Measurements from ENCODE around the gene PLEKHH2.
A peak's percentile ranks its signal among the peaks of the same experiment; 100 is the strongest.

PLEKHH2 gene

DNA sequence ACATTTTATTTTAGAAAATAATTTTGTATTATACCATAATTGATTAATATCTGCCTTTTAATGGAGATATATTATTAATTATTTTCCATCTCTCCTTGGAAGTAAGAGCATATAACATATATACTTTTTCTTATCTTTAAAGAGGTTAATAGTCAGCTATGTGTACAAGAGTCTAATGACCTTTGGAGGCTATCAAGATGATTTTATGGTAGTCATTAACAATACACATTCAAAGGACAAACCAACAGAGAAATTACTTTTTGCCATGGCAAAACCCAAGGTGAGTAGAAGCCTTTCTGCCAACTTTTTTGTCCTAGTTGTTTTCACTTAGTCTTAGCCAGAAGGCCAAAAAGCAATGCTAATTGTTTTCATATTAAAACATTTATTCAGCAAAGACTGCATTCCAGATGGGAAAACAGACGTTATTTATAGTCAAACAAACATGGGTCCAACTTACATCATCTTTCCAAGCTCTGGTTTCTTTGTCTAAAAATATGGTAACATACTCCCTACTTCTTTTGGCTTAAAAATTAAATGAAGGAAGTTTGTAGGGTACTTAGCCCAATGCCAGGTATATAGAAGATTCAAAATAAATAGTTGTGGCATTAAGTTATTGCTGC is 127.1 kb downstream of the PLEKHH2 start:
- no peak for DNase-seq

DNA sequence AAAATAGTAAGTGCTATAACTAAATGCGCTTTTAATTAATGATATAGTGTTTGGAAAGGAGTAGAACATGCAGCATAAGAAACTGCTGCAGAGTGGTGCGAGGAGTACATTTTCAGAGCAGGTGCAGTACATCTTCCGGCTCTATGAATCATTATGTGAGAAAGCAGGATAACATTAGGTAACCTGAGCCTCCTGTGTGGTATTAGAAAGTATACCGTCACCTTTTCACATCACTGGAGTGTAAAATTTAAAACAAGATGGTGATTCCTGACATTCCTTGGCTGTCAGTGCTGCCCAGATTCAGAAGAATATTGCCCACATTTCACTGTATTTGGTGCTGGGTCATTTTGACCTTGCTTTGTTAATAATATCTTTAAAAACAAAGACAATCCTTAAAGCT is 128.9 kb downstream of the PLEKHH2 start:
- no peak for DNase-seq

DNA sequence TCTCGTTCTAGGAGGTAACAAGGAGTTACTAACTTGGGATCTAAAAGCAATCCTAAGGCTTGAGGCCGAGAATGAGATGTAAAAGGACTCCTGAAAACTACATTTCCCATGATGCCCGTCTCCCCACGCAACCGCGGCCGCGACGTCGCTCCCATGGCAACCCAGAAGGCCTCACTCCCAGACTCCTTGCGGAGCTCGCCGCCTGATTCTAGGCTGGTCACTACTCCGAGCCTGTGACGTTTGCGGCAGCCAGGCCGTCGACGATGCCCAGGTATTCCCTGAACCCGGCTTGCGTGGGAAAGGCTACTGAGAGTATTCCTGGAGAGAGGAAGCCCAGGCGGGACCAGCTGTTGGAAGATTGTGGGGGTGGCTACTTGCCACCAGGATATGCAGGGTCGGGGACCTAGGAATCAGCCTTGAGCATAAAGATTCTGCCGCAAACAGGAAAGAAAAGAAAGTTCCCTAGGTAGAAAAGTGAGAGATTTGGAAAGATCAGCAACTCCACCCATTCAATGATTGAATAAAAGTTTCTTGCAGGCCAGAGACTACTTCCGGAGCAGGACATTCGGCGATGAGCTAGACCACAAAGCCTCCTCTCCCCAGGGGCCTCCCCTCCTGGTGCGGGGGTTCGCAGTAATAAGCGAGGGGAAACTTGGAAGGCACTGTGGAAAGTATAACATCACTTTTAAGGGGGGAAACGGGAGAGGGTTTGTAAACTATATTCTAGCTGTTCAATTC is 137.0 kb downstream of the PLEKHH2 start, which contains the start of gene DYNC2LI1:
DYNC2LI1 (plus strand) TSS at position 164 of the 738 bp plus-strand sequence; CDS start at position 264, 100 bp downstream.
- peak; percentile 87 for DNase-seq

DNA sequence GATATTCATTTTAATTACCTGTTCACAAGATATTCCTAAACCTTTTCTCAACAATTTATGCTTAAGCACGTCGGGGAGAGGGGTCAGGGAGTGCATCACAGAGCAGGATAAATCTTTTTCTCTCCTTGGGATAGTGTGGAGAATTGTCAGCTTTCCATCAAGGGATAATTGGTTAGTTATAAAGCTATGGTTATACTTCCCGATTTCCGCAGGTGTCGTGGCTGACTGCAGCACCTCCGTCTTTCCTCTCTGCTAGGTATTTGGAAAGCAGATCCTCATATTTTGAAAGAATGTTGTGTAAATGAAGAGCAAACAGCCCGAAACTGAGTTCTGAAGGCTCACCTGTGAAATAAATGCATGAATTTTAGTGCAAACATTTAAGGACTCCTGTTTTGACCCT is 137.6 kb downstream of the PLEKHH2 start:
- DNase-seq = no peak

DNA sequence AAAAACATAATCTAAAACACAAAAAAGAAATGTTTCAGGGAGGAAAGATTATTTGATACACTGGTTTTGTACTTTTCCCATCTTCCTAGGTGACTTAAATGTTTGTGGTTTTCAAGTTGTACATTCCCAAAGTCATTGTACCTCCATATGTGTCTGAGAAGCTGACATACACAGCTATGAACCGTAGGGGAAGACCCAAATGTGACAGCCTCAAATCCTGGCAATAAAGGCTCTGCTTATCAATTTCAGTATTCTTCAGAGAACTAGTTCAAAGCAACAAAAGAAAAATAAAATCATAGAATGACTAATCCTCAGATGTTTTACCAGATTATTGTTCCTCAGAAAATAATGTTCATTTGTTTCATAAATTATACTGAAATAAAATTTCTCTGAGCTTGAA is 139.3 kb downstream of the PLEKHH2 start:
- no peak for DNase-seq

DNA sequence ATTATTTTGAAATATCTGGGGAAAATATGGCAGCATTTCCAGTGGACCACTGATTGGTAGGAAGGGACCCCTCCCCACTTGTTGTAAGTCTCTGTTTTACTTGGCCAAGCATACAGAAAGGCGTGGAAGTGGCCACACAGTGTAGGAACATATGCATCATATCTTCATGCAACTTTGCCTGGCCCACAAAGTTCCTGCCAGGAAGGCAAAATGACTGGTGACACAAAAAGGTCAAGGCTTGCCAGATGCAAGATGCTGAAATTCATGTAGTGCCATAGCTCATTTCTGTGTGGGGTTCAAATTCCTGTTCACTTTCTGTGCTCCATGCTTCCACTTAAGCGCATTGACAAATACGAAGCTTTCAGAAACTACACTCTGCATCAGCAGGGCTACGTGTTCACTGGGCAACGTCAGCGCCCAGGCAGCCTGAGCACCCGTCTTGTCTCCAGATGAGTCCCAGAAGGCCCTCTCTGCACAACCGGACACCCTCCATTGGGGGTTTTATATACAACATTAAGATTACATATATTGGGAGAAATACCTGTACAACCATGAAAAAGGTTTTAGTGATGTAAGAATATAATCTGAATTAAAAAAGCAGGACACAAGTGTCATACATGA is 140.4 kb downstream of the PLEKHH2 start:
- DNase-seq = no peak

DNA sequence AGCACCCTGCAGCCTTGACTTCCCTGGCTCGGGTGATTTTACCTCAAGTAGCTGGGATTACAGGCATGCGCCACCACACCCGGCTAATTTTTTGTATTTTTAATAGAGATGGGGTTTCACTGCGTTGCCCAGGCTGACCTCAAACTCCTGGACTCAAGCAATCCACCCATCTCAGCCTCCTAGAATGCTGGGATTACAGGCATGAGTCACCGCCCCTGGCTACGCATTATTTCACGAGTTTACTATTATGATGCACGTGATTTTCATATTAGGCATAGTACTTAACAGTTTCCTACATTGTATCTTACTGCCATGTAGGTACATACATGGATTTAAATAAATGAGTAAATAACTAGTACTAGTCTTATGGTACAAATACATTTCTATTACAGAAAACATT is 141.2 kb downstream of the PLEKHH2 start:
- no peak for DNase-seq

DNA sequence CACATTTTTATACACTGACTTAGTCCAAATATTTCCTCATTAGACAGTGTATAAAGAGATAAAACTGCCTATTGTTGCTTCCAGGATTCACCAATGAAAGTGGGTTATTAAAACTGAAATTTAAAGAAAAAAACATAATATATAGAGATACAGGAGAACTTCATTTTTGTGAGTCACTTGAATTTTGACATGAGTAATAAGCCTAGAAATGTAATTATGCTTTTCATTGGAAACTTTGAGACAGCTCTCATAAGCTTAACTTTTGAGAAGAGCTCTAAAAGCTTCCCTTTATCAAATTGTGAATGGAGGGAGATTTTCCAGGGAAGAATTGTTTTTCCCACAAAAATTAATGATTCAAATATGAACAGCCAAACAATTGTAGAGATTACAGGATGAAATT is 150.8 kb downstream of the PLEKHH2 start:
- no peak for DNase-seq

DNA sequence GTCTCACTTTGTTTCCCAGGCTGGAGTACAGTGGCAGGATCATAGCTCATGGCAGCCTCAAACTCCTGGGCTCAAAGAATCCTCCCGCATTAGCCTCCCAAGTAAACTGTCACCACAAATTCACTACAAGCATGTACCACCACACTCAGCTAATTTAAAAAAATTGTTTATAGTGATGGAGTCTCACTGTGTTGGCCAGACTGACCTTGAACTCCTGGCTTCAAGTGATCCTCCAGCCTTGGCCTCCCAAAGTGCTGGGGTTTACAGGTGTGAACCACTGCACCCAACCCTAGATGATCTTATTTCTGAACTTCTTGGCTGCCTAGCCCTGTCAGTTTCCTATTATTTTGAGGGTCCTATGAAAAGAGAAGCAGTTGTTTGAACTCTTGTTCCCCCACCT is 151.6 kb downstream of the PLEKHH2 start:
- DNase-seq = no peak

DNA sequence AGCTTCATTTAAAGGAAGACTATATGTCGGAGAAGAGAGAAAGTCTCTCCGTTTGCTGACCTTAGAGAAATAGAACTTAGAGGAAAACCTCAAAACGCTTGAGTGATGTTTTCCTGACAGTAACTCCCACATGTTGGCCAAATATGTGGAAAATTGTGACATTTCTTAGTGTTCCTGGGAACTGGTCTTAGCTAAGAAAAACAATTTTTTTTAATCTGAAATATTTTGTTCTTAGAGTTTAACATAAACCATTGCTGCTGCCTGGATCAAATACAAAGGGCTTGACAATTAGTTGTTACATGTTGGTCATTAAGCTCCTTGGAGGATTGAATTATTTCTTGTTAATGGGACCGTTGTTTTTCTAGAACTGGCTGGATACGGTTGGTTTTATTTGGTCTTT is 153.1 kb downstream of the PLEKHH2 start:
- no peak for DNase-seq

DNA sequence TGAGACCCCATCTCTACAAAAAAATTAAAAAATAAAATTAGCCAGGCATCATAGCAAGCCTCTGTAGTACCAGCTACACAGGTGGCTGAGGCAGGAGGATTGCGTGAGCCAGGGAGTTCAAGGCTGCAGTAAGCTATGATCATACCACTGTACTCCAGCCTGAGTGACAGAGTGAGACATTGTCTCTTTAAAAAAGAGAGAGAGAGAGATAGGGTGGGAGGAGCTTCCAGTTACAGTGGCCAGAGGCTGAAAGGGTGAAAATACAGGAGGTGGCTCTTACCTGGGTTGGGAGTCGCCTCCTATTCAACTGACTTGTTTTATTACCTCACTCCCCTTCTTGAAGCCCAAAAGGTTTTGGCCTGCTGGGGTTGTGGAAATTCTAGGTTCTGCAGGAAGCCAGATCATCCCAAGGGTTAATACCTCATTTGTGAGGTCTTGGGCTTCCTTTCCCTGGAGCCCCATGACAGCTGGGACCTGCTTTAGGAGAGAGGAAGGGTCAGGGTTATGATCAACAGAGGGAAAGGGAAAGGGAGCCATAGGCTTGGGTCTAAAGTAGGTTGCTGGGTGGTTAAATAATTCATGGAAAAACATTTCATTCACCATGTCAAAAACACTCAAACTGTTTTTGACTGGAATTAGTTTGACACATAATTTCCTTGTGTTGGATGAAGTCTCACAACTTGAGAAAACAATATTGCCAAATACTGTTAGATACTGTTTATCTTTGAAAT is 154.1 kb downstream of the PLEKHH2 start:
- no peak for DNase-seq

DNA sequence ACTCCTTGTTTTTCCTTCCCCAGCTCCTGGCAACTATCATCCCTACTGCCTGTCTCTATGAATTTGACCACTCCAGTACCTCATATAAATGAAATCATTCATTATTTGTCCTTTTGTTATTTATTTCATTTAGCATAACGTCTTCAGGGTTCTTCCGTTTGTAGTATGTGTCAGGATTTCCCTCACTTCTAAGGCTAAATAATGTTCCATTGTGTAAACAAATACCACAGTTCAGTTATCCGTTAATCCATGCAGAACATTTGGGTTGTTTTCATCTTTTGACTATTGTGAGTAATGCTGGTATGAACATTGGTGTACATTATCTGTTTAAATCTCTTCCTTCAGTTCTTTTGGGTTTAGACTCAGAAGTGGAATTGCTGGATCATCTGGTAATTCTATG is 155.6 kb downstream of the PLEKHH2 start:
- no peak for DNase-seq

DNA sequence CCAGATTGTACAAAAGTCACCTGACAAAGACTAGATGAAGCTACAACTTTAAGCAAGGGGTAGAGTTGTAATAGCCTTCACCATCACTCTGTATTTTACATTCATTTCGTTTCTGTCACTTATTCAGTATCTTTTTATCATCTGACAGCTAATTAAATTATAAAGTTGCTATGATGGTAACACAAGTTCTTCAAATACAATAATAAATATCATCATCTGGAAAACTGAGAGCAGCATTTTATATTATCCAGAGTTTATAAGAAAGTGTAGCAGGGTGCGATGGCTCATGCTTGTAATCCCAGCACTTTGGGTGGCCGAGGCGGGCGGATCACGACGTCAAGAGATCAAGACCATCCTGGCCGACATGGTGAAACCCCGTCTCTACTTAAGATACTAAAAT is 157.9 kb downstream of the PLEKHH2 start:
- DNase-seq = no peak

DNA sequence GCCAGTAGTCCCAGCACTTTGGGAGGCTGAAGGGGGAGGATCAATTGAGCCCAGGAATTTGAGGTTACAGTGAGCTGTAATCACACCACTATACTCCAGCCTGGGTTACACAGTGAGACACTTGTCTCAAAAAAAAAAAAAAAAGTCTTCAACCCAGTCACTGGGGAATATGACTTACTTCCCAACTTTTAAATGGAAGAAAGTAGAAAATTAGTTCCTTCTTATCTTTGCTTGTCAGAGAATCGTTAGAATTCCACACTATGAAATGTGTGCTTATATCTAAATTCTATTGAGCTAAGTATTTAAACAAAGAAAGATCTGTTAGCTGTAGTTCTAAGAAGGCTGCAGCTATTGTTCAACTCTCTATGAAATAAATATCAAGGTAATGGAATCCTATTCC is 159.1 kb downstream of the PLEKHH2 start:
- DNase-seq = no peak

DNA sequence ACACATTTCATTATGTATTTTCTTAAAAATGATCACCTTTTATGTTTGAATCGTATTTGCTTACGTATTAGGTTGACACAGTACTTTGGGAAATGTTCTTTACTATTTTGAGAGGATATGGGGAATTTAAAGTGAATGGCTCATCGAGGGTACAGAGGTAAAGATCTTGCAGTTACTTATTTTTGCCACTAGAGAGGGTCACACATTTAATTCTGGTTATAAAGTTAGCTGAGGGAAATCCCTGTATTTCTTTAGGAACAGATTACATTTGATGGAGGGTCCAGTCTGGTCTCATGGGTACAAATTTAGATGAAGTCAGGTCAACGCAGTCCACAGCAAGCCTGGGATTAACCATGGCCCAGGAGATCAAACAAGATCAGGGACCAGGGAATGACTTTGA is 161.2 kb downstream of the PLEKHH2 start:
- DNase-seq = no peak

DNA sequence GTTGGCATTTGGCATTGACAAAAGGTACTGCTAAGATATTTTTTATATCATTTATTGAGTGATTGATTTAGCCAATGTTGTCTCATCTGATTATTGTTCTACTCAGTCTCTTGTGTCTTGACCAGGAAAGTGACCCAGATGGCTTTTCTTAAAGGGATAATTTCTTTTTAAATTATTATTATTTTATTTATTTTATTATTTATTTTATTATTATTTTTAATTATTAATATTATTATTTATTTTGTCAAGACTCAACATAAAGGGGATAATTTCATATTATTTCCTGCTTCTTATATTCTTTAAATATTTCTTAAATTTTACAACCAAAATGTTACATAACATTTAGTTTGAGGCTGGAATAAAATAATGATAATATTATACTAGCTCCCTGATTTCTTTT is 163.8 kb downstream of the PLEKHH2 start:
- DNase-seq = no peak

DNA sequence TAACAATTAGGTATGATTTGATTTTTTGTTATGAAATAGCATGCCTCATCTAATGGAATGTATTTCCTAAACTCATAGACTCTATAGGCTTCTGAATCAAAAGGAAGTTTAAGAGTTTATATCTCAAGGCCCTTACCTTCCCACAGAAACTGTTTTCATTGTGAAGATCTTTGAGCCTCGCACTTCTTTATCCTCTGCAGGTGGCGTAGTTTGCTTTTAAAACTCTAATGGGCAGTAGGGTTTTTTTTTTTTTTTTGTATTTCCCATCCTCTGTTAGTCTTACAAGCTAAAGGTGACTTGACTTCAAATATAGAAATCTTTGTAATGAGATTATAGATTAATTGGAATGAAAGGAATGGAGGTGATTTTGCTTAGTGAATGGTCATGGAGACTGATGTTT is 165.1 kb downstream of the PLEKHH2 start:
- no peak for DNase-seq

DNA sequence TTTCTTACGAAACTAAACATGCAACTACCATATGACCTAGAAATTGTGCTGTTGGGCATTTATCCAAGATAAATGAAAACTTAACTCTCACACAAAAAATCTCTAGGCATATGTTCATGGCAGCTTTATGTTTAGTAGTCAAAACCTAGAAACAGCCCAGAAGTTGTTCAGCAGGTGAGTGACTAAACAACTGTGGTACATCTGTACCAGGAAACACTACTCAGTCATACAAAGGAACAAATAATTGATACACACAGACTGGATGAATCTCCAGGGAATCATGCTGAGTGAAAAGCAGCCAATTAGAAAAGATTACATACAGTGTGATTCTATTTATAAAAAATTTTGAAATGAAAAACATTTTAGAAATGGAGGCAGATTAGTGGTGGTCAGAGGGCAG is 166.1 kb downstream of the PLEKHH2 start:
- no peak for DNase-seq

DNA sequence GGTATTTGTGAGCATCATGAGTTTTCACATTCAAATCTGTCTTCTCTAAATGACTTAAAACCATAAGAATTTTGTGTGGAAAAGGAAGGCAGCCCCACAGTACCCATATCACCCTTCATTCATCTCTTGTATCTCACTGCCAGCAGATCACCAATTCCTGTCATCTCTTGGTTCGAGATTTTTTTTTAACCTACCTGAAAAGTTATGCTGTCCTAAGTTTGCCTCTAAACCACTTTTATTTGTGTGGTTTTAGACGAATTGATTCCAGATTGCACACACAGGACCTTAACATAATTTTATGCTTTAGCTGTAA is 169.6 kb downstream of the PLEKHH2 start:
- DNase-seq = no peak

DNA sequence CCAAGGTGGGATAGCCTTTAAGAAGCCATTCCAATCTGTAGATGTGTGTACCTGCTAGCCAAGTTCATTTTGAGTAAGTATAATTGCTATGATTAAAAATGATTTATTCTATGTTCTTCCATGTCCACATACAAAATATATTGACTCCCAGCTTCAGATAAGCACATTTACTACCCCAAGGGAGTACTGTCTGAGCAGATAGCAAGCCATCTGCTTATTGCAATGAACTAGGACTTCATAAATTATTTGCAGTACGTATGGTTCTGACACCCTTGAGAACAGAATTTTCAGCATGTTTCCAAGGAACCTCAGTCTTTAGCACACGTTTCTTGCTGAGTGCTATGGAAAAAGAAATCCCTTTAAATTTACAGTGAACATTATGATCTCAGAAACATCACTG is 173.4 kb downstream of the PLEKHH2 start:
- DNase-seq = no peak

DNA sequence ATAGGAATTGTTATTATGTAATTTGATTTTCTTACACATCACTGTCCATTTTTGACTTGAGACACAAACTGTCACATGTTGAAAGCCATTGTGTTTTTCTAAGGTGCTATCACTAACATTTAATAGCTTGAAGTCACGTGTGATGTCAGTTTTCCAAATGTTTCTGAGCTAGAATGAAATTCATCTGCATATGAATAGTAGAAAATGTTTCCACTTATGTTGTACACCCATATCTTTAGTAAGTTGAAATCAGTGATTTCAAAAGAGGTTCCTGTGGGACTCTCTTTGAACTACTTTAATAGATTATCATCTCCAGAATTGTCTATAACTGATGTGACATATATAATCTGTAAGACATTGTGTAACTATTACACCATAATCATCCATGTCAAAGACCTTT is 173.8 kb downstream of the PLEKHH2 start:
- DNase-seq = no peak

DNA sequence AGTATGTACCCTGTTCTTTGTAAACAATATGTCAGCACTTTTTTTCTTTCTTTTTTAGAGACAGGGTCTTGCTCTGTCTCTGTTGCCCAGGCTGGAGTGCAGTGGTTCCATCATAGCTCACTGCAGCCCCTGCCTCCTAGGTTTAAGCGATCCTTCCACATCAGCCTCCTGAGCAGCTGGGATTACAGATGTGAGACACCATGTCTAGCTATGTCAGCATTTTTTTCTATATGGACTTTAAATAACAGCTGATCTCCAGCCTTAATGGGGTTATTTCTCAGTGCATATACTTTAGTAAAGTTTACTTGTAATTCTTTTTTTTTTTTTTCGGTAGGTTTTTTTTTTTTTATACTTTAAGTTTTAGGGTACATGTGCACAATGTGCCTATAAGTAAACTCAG is 174.9 kb downstream of the PLEKHH2 start:
- no peak for DNase-seq

DNA sequence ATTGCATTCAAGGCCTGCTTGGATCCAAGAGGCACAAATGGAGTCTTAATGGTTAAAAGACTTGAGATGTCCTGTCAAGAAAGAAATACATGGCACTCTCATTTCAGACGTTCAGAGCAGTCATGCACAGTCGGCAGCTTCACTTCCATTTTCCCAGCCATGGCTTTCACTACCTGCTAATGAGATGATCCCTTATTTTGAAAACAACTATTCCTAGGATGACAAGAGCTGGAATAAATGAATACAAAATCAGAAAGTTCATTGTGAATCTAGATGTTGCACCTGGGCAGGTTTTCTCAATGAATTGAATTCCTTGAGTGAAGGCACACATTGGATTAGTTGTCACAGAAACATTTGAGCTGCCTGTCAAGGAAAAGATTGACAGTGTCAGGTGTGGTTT is 175.9 kb downstream of the PLEKHH2 start:
- no peak for DNase-seq

DNA sequence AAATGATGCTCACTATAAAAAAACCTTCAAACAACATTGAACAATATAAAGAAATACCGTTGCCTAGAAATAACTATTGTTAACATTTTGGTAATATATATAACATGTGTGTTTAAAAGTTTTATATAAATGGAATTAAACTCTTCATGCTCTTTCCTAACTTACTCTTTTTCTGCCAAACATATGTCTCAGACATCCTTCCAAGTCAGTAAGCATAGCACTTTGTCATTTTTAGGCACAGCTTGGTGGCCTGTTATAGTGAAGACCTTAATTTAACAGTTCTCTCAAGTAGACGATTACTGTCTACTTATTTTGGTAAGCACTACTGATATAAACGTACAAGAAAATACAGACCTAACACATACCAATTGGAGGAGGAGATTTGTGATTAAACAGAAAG is 177.7 kb downstream of the PLEKHH2 start:
- DNase-seq = no peak

Measured in HCEC 1CT (cell line).